ENCODE measurements around the gene VPS52.
"Not testable (repeated sequence)": the region's sequence is repeated elsewhere in the genome, so short reads cannot be mapped to it uniquely, and the experiment has no call there.

The VPS52 gene

GRCh38 chr6:33254591-33254990, 17.1 kb downstream of the VPS52 start:
- DNase-seq: no peak

- DNase-seq: no peak
These were observed 18.9 kb downstream of the VPS52 start for GRCh38 chr6:33252759-33253158.

DNA sequence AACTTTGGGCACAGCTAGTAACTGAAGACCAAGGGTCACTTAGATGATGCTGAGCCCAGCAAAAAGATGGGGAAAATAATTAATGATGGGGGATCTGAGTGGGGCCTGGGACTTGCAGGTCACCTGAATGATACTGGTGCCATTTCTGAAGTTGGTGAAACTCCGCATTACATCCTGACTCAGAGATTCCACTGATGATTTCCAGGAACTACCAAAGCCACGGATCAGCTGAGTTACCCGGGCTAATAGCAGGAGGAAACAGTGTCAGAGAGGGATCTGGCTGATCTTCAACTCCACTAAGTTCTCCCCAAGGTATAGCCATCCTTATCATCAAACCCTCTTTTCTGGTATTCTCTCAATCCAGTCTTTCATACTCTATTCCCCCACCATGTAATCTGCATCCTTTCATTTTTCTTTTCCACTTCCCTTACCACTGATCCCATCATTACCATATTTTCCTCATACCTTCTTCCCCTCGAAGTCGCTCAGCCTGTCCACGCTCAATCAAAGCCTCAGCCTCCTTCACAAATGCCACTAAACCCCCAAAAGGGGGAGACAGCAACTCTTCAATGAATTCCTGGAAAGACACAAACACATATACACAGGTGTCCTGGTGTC, 20.2 kb downstream of the VPS52 start:
- no peak for DNase-seq

DNA sequence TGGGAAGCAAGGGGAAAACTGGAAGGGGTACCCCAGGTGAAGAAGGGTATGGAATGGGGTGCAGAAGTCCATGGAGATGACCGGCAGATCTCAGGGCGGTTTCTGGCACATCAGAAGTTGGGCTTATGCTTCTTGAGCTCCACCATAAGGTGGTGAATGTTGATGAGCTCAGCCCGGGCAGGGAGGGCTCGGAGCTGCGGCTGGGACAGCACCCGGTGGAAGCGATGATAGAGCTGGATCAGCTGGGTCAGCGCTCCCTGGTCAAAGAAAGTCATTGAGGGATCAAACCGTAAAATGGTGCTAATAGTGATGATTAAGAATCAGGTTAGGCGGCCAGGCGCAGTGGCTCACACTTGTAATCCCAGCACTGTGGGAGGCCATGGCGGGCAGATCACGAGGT, 20.9 kb downstream of the VPS52 start:
- DNase-seq: no peak

DNA sequence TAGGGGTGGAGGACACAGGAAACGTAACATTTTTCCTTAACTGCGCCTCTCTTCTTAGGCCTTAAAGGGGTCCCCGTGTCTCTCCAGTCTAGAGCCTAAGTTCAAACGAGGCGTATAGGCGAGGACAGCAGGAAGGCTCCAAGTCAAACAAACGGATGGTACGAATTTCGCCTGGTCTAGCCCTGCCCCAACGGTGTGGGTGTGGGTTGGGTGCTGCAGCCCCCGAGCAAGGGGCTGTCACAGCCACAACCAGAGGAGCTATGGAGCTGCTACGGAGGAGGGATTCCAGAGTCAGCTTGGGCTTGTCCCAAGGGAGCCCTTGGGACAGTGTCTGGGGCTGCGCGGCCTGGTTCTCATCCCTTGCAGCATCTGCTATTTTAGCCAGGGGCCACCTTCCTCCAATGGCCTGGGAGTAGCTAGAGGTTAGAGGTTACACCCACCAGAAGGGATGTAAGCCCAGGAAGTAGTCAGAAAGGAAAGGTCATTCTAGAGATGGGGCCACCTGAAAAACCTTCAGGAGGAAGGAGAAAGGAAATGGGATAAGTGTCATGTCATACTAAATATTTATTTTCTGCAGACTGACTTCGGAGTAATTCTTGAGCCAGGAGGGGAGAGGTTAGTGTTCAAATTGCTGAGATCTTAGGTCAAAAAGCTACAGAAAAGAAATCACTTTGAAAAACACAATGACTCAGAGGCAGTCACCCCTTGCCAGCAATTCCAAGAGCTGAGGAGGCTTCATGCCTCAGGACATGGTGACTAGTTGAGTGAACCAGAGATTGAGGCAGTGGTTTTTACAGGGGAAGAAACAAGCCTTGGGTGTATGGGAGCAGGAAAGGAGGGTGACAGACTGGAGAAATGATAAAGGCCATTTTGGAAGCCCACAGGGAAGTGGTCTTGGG, 21.7 kb downstream of the VPS52 start:
- peak in 2 of 56 donors; percentile 23 to 40 for DNase-seq

- DNase-seq: peak; percentile 72 to 99 (median 96)
These were observed 22.5 kb downstream of the VPS52 start for GRCh38 chr6:33248932-33249731.

DNA sequence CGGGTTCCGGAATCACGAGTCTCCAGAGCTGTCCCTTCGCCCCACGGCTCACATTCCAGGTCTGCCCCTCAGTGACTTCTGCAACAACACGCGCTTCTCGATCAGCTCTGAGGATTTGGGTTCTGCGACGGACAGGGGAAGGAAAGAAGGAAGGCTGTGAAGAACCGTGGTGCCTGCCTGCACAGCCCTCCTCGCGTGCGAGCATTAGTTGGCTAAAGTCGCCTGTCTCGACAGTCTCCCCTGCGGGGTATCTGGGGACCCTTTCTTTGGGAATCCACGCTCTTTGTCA, 23.1 kb downstream of the VPS52 start:
- DNase-seq: peak in 5 of 56 donors; percentile 57 to 82 (median 73)

- peak in 54 of 56 donors; percentile 21 to 93 (median 76) for DNase-seq
These were observed 23.6 kb downstream of the VPS52 start for GRCh38 chr6:33247977-33248642.

- no peak for DNase-seq
These were observed 28.2 kb downstream of the VPS52 start for GRCh38 chr6:33243476-33243875.

GRCh38 chr6:33241968-33242367, 29.7 kb downstream of the VPS52 start:
- DNase-seq: no peak

DNA sequence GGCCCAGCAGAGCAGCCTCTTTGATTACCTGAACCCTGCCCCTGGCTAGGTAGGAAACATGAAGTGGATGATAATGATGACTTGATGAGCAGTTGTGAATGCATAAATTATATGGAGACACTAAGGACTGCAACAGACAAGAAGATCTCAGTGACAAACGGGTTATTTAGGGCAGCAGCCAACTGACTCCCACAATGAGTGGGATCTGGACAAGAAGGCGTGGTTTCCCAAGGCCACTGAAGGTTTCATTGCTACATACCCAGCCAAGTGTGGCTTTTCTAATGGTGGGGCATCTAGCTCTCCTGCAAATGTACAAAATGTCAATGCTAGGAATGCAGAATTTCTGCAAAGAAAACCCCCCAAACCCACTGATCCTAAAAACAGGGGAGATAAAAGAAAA, 33.9 kb downstream of the VPS52 start:
- DNase-seq: no peak

- DNase-seq: no peak
These were observed 34.8 kb downstream of the VPS52 start for GRCh38 chr6:33236852-33237251.

GRCh38 chr6:33236328-33236727, 35.3 kb downstream of the VPS52 start:
- DNase-seq: no peak

GRCh38 chr6:33235221-33235634, 36.4 kb downstream of the VPS52 start:
- no peak for DNase-seq

DNA sequence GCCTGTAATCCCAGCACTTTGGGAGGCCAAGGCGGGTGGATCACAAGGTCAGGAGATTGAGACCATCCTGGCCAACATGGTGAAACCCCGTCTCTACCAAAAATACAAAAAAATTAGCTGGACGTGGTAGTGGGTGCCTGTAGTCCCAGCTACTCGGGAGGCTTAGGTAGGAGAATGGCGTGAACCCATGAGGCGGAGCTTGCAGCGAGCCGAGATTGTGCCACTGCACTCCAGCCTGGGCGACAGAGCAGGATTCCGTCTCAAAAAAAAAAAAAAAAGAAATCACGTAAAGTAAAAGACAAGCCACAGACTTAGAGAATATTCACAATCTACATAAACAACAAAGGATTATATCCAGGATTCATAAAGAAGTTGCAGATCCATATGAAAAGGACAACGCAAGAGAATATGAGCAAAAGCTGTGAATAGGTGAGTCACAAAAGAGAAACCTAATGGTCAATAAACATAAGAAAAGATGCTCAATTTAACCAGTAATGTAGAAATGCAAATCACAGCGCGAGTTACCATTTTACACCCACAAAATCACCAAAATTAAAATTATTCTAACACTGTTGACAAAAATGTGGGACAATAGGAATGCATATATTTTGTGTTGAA, 45.1 kb downstream of the VPS52 start:
- DNase-seq: not testable (repeated sequence)

GRCh38 chr6:33217681-33218080, 54.0 kb downstream of the VPS52 start:
- no peak for DNase-seq

GRCh38 chr6:33217246-33217645, 54.4 kb downstream of the VPS52 start:
- no peak for DNase-seq

DNA sequence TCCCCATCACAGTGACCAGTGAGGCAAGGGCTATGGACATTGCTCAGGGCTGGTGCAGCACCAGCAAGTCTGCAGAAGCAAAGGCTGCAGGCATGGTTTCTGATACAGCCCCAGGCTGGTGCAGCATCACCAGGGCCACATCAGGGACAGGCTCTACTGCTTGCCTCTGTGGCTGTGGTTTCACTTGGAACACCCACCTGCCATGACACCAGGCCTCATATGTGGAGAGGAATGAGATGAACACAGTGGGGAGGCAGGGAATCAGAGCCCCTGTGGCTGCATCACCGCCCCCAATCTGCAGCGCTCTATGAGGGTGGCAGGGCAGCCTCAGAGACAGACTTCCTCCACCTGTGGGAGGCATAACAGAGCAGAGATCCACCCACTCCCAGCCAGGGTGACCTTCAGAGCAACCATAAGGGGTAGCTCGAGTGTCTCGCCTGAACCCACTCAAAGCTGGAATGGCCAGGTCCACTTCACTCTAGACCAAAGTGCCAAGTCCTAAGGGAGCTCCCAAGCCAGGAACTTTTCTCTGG, 55.5 kb downstream of the VPS52 start:
- DNase-seq: no peak

- no peak for DNase-seq
These were observed 56.2 kb downstream of the VPS52 start for GRCh38 chr6:33215271-33216116.

GRCh38 chr6:33213989-33214335, 57.7 kb downstream of the VPS52 start:
- DNase-seq: no peak
